Keratinocyte (primary cell): ENCODE measurements around the gene ZNF598. TPM values are rescaled to one million over a fixed set of nuclear protein-coding genes. Genes with fewer than 3 reads are reported as not detected.

Experiments
- DNase-seq: peaks from one replicate; pipeline ENCODE4 v3.0.0-alpha.2; 2011; ENCODE audit warnings: low read depth, missing footprints, low spot score
- FAIRE-seq: peaks from 2 replicates; lab custom pipeline; 2011; peaks lifted over from hg19 to GRCh38; lab: Jason Lieb, UNC
- H2AFZ ChIP-seq: 2 replicates; pipeline ENCODE4 v1.6.0; 2012; ENCODE audit warnings: low read length, control low read depth, inconsistent platforms; ENCODE audit not compliant: control insufficient read depth
- H3K27ac ChIP-seq: 2 replicates; pipeline ENCODE4 v1.5.1; 2011; ENCODE audit warnings: low read length; ENCODE audit not compliant: control insufficient read depth, insufficient read depth
- H3K27me3 ChIP-seq: 3 replicates; pipeline ENCODE4 v1.6.0; 2011; ENCODE audit warnings: low read length; ENCODE audit not compliant: control insufficient read depth, insufficient read depth; ENCODE audit errors: extremely low read depth
- H3K36me3 ChIP-seq, 2 experiments: 2 replicates in 1 of 2; 3 replicates in 1 of 2; pipeline ENCODE4 v1.5.1; 2011; ENCODE audit warnings: low read length in 2 of 2, mild to moderate bottlenecking in 1 of 2; ENCODE audit not compliant: control insufficient read depth in 2 of 2, insufficient read depth in 2 of 2; ENCODE audit errors: extremely low read depth in 1 of 2
- H3K4me1 ChIP-seq: 3 replicates; pipeline ENCODE4 v1.5.1; 2011; ENCODE audit warnings: low read length; ENCODE audit not compliant: control insufficient read depth, insufficient read depth; ENCODE audit errors: extremely low read depth
- H3K4me2 ChIP-seq: 3 replicates; pipeline ENCODE4 v1.6.0; 2011; ENCODE audit warnings: low read depth, low read length; ENCODE audit not compliant: control insufficient read depth, insufficient read depth; ENCODE audit errors: extremely low read depth
- H3K4me3 ChIP-seq, 3 experiments: fragments of 200-600 bp in 1 of 3; sonication (generic) in 1 of 3; 2 replicates in 2 of 3; 3 replicates in 1 of 3; pipeline ENCODE4 v1.5.1; 2011 to 2016; ENCODE audit warnings: low read length in 3 of 3, mild to moderate bottlenecking in 3 of 3, control low read depth in 2 of 3, inconsistent platforms in 1 of 3, low read depth in 1 of 3, mixed read lengths in 1 of 3, mixed run types in 1 of 3, moderate library complexity in 1 of 3; ENCODE audit not compliant: control insufficient read depth in 2 of 3, insufficient read depth in 2 of 3; ENCODE audit errors: extremely low read depth in 1 of 3
- H3K79me2 ChIP-seq: 2 replicates; pipeline ENCODE4 v1.6.0; 2012; ENCODE audit warnings: low read length; ENCODE audit not compliant: control insufficient read depth, insufficient read depth
- H3K9ac ChIP-seq: 3 replicates; pipeline ENCODE4 v1.6.0; 2011; ENCODE audit warnings: low read length; ENCODE audit not compliant: control insufficient read depth, insufficient read depth; ENCODE audit errors: extremely low read depth
- H3K9me1 ChIP-seq: 3 replicates; pipeline ENCODE4 v1.6.0; 2011; ENCODE audit warnings: low read length; ENCODE audit not compliant: control insufficient read depth, insufficient read depth; ENCODE audit errors: extremely low read depth
- H3K9me3 ChIP-seq: 2 replicates; pipeline ENCODE4 v1.5.1; 2012; ENCODE audit warnings: low read depth, low read length; ENCODE audit not compliant: control insufficient read depth
- H4K20me1 ChIP-seq: 3 replicates; pipeline ENCODE4 v1.6.0; 2011; ENCODE audit warnings: low read length; ENCODE audit not compliant: control insufficient read depth, insufficient read depth; ENCODE audit errors: extremely low read depth
- CTCF ChIP-seq, 3 experiments: IDR thresholded peaks in 1 of 3; conservative IDR thresholded peaks in 1 of 3; optimal IDR thresholded peaks in 1 of 3; 2 replicates in 2 of 3; 3 replicates in 1 of 3; pipeline versions ENCODE3 to v1.5.1; 2011; ENCODE audit warnings: low read length in 3 of 3, mild to moderate bottlenecking in 3 of 3, moderate library complexity in 2 of 3, control low read depth in 1 of 3, inconsistent platforms in 1 of 3; ENCODE audit not compliant: insufficient read depth in 2 of 3; ENCODE audit errors: extremely low read depth in 1 of 3
- EZH2 ChIP-seq: IDR thresholded peaks from one replicate; pipeline ENCODE4 v1.6.1; 2012; ENCODE audit warnings: inconsistent platforms, mild to moderate bottlenecking, low read length, moderate library complexity
- dilution Hi-C: fragments of 300-500 bp; cut with MboI; formaldehyde crosslinking; loops from one replicate; pipeline ENCODE4 v1.7.0; 2020; ENCODE audit warnings: low sequenced_read_pairs; ENCODE audit not compliant: extremely low pct_ligation_motif_present
- polyA plus RNA-seq, 5 experiments: library from polyadenylated mRNA; depleted of rRNA in 3 of 5; stranded (reverse) in 3 of 5; stranded (forward) in 1 of 5; unstranded in 1 of 5; fragments of >200 nt; gene quantifications; 1 replicate in 1 of 5; 2 replicates in 3 of 5; 3 replicates in 1 of 5; pipeline versions ENCODE4 v1.2.1 to v1.2.3, GENCODE V29; 2011 to 2012; ENCODE audit warnings: missing spikeins in 2 of 5, low read depth in 1 of 5, low replicate concordance in 1 of 5

ZNF598 gene
- polyA plus RNA-seq, 1 donor (not counting 4 experiments of a cell fraction or from before 2014, with no cell fraction given), result 18.0 TPM

DNA sequence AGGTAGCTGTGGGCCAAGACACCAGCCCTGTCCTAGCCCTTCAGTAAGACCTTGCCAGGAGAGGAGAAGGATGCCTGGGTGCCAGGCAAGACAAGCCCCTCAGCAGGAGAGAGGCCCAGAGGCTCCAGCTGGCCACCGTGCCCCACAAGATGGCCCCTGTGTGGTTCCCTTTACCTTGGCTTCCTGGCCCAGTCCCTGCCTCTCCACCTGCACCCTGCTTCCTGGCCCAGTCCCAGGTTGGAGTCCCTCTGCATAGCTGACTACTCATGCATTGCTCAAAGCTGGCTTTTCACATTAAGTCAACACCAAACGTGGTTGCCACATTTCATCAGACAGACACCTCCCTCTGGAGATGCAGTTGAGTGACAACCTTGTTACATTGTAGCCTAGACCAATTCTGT is 15.9 kb downstream of the ZNF598 start:
- Histone ChIP-seq H3K4me3 (no peak overlapping the region), H3K9me1 (no peaks in the 10 kb centered on the region), H2AFZ (no peak overlapping the region), H3K79me2 (no peaks in the 10 kb centered on the region), H3K27ac (no peak overlapping the region), H3K4me2 (no peak overlapping the region), H3K36me3 (peaks cover 13 to 20% of the 10 kb centered on the region in 2 experiments), H3K27me3 (peaks cover 26% of the 10 kb centered on the region), H3K9me3 (no peaks in the 10 kb centered on the region), H3K4me1 (peaks cover 25% of the 10 kb centered on the region), H4K20me1 (peaks cover 3% of the 10 kb centered on the region), H3K9ac (no peak overlapping the region)
- FAIRE-seq, result peak; percentile 34
- no peak for TF ChIP-seq CTCF (optimal IDR thresholded peaks at IDR 0.05 in 1 of 3, IDR thresholded peaks at IDR 0.05 in 1 of 3, conservative IDR thresholded peaks at IDR 0.05 in 1 of 3; ENCODE audit: extremely low read depth in 1 of 3, insufficient read depth in 2 of 3, low read length in 3 of 3)
- no peak for DNase-seq
- dilution Hi-C loops, result no loop called here

- H3K79me2 ChIP-seq, result no peaks in the 10 kb centered on the region
- no peaks in the 10 kb centered on the region for H3K9me3 ChIP-seq
- dilution Hi-C loops, result no loop called here
- peaks cover 3% of the 10 kb centered on the region for H4K20me1 ChIP-seq
- peaks cover 25% of the 10 kb centered on the region for H3K4me1 ChIP-seq
- TF ChIP-seq EZH2 (no peak), CTCF (optimal IDR thresholded peaks at IDR 0.05 in 1 of 3, IDR thresholded peaks at IDR 0.05 in 1 of 3, conservative IDR thresholded peaks at IDR 0.05 in 1 of 3; ENCODE audit: extremely low read depth in 1 of 3, insufficient read depth in 2 of 3, low read length in 3 of 3) (no peak)
- H2AFZ ChIP-seq, result no peak overlapping the region
- H3K9me1 ChIP-seq, result no peaks in the 10 kb centered on the region
- FAIRE-seq, result no peak
- no peak overlapping the region for H3K27ac ChIP-seq
- H3K9ac ChIP-seq, result no peak overlapping the region
- no peak for DNase-seq
- H3K4me2 ChIP-seq, result no peak overlapping the region
- H3K27me3 ChIP-seq, result peaks cover 30% of the 10 kb centered on the region
- peaks cover 7 to 13% of the 10 kb centered on the region in 2 experiments for H3K36me3 ChIP-seq
- H3K4me3 ChIP-seq, result no peak overlapping the region
Measured at GRCh38 chr16:1992704-1993317, 16.8 kb downstream of the ZNF598 start.
